Lower leg skin (tissue), 3 donors: Measurements from ENCODE around the gene JAK1.

Experiments
- CTCF ChIP-seq, 3 donors: fragments of 450-650 bp; IDR thresholded peaks; one replicate each; pipeline ENCODE4 v1.5.1; 2016; ENCODE audit warnings: antibody characterized with exemption in 3 of 3, mild to moderate bottlenecking in 3 of 3, moderate library complexity in 2 of 3
- POLR2A ChIP-seq, 2 donors: fragments of 450-650 bp; IDR thresholded peaks; one replicate each; pipeline ENCODE4 v1.6.1; 2016 to 2017; ENCODE audit warnings: antibody characterized with exemption in 2 of 2, mild to moderate bottlenecking in 1 of 2, moderate library complexity in 1 of 2

- TF ChIP-seq CTCF (IDR thresholded peaks at IDR 0.05) = no peak
- no peak for TF ChIP-seq POLR2A (IDR thresholded peaks at IDR 0.05)
Measured at GRCh38 chr1:64929221-64929620, 37.1 kb downstream of the JAK1 start.
